GM10266 (cell line): Measurements from ENCODE around the gene NIM1K.

Experiments used
- DNase-seq: peaks from one replicate; pipeline ENCODE4 v3.0.0; 2012; ENCODE audit errors: extremely low spot score
- CTCF ChIP-seq: IDR thresholded peaks from 2 replicates; pipeline ENCODE4 v1.5.1; 2012; ENCODE audit warnings: mild to moderate bottlenecking, low read depth; ENCODE audit not compliant: control insufficient read depth, insufficient read depth; ENCODE audit errors: missing control alignments

Gene NIM1K

GRCh38 chr5:43191740-43192557, at the start of gene NIM1K:
TSS of gene NIM1K (plus strand) at chr5:43192225. CDS start at chr5:43245776, 53,551 bp downstream.
- peak; percentile 76 for DNase-seq
- peak; percentile 7 for TF ChIP-seq CTCF

GRCh38 chr5:43145071-43145470, 47.0 kb upstream of the NIM1K start:
- DNase-seq = no peak
- TF ChIP-seq CTCF = no peak

GRCh38 chr5:43146958-43147357, 45.1 kb upstream of the NIM1K start:
- no peak for TF ChIP-seq CTCF
- DNase-seq = no peak

GRCh38 chr5:43148417-43148816, 43.6 kb upstream of the NIM1K start:
- no peak for DNase-seq
- no peak for TF ChIP-seq CTCF

GRCh38 chr5:43149231-43149630, 42.8 kb upstream of the NIM1K start:
- no peak for TF ChIP-seq CTCF

GRCh38 chr5:43150075-43150474, 42.0 kb upstream of the NIM1K start:
- no peak for TF ChIP-seq CTCF

More at GRCh38 chr5:43149231-43149630, 42.8 kb upstream of the NIM1K start:
- no peak for DNase-seq

GRCh38 chr5:43150748-43151147, 41.3 kb upstream of the NIM1K start:
- TF ChIP-seq CTCF = no peak
- DNase-seq = no peak

More at GRCh38 chr5:43150075-43150474, 42.0 kb upstream of the NIM1K start:
- no peak for DNase-seq
